ENCODE measurements around the gene CFAP52. TPM values are rescaled to one million over a fixed set of nuclear protein-coding genes. Genes with fewer than 3 reads are reported as not detected.

Gene CFAP52
- total and polyA plus RNA-seq, 2 donors (not counting 3 experiments of a cell fraction or from before 2014, with no cell fraction given): not detected

DNA sequence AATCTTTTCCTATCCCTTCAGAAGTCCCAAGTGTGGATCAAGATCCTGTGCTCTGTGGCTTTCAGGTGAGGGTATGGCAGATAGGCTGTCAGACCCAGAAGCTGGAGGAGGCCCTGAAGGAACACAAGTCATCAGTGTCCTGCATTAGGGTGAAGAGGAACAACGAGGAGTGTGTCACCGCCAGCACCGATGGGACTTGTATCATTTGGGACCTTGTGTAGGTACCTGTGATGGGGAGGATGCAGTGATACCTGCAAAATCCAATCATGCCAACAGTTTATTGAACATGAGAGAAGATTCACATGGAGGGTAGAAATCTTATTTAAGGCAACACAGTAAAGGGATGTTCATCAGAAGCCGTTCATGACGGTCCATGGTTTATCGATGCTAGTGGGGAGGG lies 58.9 kb downstream of the CFAP52 start:
- H3K27me3 ChIP-seq (ENCODE audit: control insufficient read depth in 2 of 2, insufficient read depth in 2 of 2, low read length in 2 of 2): no peaks in the 10 kb centered on the region
- H3K9me3 ChIP-seq (replicated peaks; ENCODE audit: control insufficient read depth, insufficient read depth, low read length): no peaks in the 10 kb centered on the region
- H3K4me3 ChIP-seq (replicated peaks in 1 of 3; ENCODE audit: insufficient read depth in 1 of 3, low read depth in 1 of 3, low read length in 3 of 3): no peak overlapping the region
- POLR2A ChIA-PET: no interaction called here
- no peak overlapping the region for H2AFZ ChIP-seq (ENCODE audit: low read depth, low read length)
- H3K79me2 ChIP-seq (ENCODE audit: control insufficient read depth, insufficient read depth, low read length): no peaks in the 10 kb centered on the region
- CTCF ChIA-PET: no interaction called here
- no peak for FAIRE-seq
- H3K36me3 ChIP-seq (ENCODE audit: control insufficient read depth in 2 of 2, extremely low read depth in 1 of 2, insufficient read depth in 2 of 2, low read length in 2 of 2): no peaks in the 10 kb centered on the region
- BruUV-seq (replicated peaks): no TSS peak
- H3K4me1 ChIP-seq (ENCODE audit: control insufficient read depth, extremely low read depth, insufficient read depth, low read length): no peaks in the 10 kb centered on the region
- no peaks in the 10 kb centered on the region for H4K20me1 ChIP-seq (replicated peaks; ENCODE audit: control insufficient read depth, extremely low read depth, insufficient read depth, low read length)
- intact Hi-C loops (cut with micrococcal nuclease): no loop called here
- H3K9ac ChIP-seq (replicated peaks; ENCODE audit: extremely low read depth, insufficient read depth, low read length): no peak overlapping the region
- H3K27ac ChIP-seq (ENCODE audit: insufficient read depth, low read depth, low read length): no peak overlapping the region
- TF ChIP-seq JUN (IDR thresholded peaks at IDR 0.05; ENCODE audit: borderline replicate concordance, insufficient read depth, insufficient read length, low read depth): no peak
- no peak for TF ChIP-seq POLR2AphosphoS5 (IDR thresholded peaks at IDR 0.05; ENCODE audit: insufficient read depth, low read depth, low read length)
- no peak for TF ChIP-seq GATA2 (IDR thresholded peaks at IDR 0.05; ENCODE audit: insufficient read depth, insufficient read length, low read depth, low read length)
- TF ChIP-seq FOS (IDR thresholded peaks at IDR 0.05; ENCODE audit: borderline replicate concordance, insufficient read depth, low read length): no peak
- TF ChIP-seq, protein P1, sequence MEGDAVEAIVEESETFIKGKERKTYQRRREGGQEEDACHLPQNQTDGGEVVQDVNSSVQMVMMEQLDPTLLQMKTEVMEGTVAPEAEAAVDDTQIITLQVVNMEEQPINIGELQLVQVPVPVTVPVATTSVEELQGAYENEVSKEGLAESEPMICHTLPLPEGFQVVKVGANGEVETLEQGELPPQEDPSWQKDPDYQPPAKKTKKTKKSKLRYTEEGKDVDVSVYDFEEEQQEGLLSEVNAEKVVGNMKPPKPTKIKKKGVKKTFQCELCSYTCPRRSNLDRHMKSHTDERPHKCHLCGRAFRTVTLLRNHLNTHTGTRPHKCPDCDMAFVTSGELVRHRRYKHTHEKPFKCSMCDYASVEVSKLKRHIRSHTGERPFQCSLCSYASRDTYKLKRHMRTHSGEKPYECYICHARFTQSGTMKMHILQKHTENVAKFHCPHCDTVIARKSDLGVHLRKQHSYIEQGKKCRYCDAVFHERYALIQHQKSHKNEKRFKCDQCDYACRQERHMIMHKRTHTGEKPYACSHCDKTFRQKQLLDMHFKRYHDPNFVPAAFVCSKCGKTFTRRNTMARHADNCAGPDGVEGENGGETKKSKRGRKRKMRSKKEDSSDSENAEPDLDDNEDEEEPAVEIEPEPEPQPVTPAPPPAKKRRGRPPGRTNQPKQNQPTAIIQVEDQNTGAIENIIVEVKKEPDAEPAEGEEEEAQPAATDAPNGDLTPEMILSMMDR (IDR thresholded peaks at IDR 0.05; ENCODE audit: extremely low read depth in 1 of 2, insufficient read depth in 1 of 2, low read depth in 1 of 2, low read length in 2 of 2): no peak
- TF ChIP-seq EZH2 (IDR thresholded peaks at IDR 0.05; ENCODE audit: borderline replicate concordance, low read depth, low read length, severe bottlenecking): no peak
- no peak for TF ChIP-seq POLR2A (IDR thresholded peaks at IDR 0.05; ENCODE audit: low read depth, low read length)
- TF ChIP-seq MYC (IDR thresholded peaks at IDR 0.05; ENCODE audit: low read depth, low read length): no peak
- dilution Hi-C loops (cut with MboI; ENCODE audit: extremely low pct_ligation_motif_present, low sequenced_read_pairs): no loop called here
- DNase-seq (ENCODE audit: low read depth, low spot score): no peak
- H3K4me2 ChIP-seq (ENCODE audit: insufficient read depth, low read length): no peak overlapping the region
- H3K9me1 ChIP-seq (replicated peaks; ENCODE audit: control insufficient read depth, extremely low read depth, insufficient read depth, low read length): no peaks in the 10 kb centered on the region

Data from endothelial cell of umbilical vein (primary cell).